A549 (cell line): ENCODE results near the gene MMP15.

ENCODE experiments used
- CEBPB ChIP-seq, 2 experiments: fragments of >200 bp in 1 of 2; sonication (Bioruptor Twin) in 1 of 2; formaldehyde crosslinking in 1 of 2; IDR thresholded peaks; 2 replicates each; pipeline ENCODE4 v1.6.1; 2012 to 2016
- HOXB5 ChIP-seq: fragments of 250-450 bp; sonication (Bioruptor Pico); IDR thresholded peaks from 2 replicates; pipeline ENCODE4 v1.5.0; 2020; ENCODE audit warnings: mild to moderate bottlenecking, moderate library complexity
- MAFK ChIP-seq: fragments of 450-650 bp; IDR thresholded peaks from 2 replicates; pipeline ENCODE4 v1.6.1; 2014; ENCODE audit not compliant: partially characterized antibody
- NR3C1 ChIP-seq: fragments of >200 bp; sonication (Bioruptor Twin); formaldehyde crosslinking; IDR thresholded peaks from 3 replicates; pipeline ENCODE4 v1.6.1; 2017
- POLR2A ChIP-seq: IDR thresholded peaks from 2 replicates; pipeline ENCODE4 v1.6.1; 2012; ENCODE audit warnings: mild to moderate bottlenecking, low read length
- RAD21 ChIP-seq, 2 experiments: fragments of >200 bp in 1 of 2; sonication (Bioruptor Twin) in 1 of 2; formaldehyde crosslinking in 1 of 2; IDR thresholded peaks in 1 of 2; conservative IDR thresholded peaks in 1 of 2; 2 replicates in 1 of 2; 3 replicates in 1 of 2; pipeline ENCODE4 v1.6.1; 2012 to 2018; ENCODE audit warnings: inconsistent platforms in 1 of 2
- RCOR1 ChIP-seq: fragments of 150-350 bp; IDR thresholded peaks from 2 replicates; pipeline ENCODE4 v1.6.1; 2014; ENCODE audit warnings: antibody characterized with exemption, low read length, low read depth
- RFX5 ChIP-seq: fragments of 450-650 bp; IDR thresholded peaks from 2 replicates; pipeline ENCODE4 v1.7.1; 2014; ENCODE audit warnings: antibody characterized with exemption, mild to moderate bottlenecking, moderate library complexity
- SREBF2 ChIP-seq: fragments of 450-650 bp; IDR thresholded peaks from 2 replicates; pipeline ENCODE4 v1.6.1; 2014; ENCODE audit warnings: mild to moderate bottlenecking, moderate library complexity
- ZFP36 ChIP-seq: fragments of 450-650 bp; IDR thresholded peaks from 2 replicates; pipeline ENCODE4 v1.6.1; 2014; ENCODE audit warnings: borderline replicate concordance; ENCODE audit not compliant: partially characterized antibody
- TF ChIP-seq, protein P1 (sequence below): IDR thresholded peaks from 2 replicates; pipeline ENCODE4 v1.6.1; 2012
- TF ChIP-seq, protein P2 (sequence below): fragments of >200 bp; sonication (Bioruptor Twin); formaldehyde crosslinking; IDR thresholded peaks from 3 replicates; pipeline ENCODE4 v1.5.1; 2016
- TF ChIP-seq, protein P3 (sequence below): fragments of 450-650 bp; IDR thresholded peaks from 2 replicates; pipeline ENCODE4 v1.6.1; 2014; ENCODE audit warnings: antibody characterized with exemption

DNA sequence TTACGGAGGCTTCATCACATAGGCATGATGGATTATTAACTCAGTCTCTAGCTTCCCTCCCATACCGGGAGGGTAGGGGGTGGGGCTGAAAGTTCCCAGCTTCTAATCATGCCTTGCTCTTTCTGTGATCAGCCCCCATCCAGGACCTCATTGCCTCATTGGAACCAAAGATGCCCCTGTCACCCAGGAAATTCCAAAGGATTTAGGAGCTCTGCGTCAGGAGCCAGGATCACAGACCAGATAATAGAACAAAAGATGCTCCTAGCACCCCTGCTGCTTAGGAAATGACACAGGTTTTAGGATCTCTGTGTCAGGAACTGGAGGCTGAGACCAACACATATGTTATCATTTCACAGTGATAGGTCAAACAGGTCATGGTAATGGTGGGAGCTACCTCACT, 14.7 kb upstream of the MMP15 start:
- TF ChIP-seq, protein P1, sequence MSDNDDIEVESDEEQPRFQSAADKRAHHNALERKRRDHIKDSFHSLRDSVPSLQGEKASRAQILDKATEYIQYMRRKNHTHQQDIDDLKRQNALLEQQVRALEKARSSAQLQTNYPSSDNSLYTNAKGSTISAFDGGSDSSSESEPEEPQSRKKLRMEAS: no peak
- no peak for TF ChIP-seq POLR2A
- no peak for TF ChIP-seq NR3C1
- TF ChIP-seq, protein P2, sequence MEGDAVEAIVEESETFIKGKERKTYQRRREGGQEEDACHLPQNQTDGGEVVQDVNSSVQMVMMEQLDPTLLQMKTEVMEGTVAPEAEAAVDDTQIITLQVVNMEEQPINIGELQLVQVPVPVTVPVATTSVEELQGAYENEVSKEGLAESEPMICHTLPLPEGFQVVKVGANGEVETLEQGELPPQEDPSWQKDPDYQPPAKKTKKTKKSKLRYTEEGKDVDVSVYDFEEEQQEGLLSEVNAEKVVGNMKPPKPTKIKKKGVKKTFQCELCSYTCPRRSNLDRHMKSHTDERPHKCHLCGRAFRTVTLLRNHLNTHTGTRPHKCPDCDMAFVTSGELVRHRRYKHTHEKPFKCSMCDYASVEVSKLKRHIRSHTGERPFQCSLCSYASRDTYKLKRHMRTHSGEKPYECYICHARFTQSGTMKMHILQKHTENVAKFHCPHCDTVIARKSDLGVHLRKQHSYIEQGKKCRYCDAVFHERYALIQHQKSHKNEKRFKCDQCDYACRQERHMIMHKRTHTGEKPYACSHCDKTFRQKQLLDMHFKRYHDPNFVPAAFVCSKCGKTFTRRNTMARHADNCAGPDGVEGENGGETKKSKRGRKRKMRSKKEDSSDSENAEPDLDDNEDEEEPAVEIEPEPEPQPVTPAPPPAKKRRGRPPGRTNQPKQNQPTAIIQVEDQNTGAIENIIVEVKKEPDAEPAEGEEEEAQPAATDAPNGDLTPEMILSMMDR: no peak
- no peak for TF ChIP-seq RCOR1
- TF ChIP-seq SREBF2: no peak
- no peak for TF ChIP-seq RAD21 (conservative IDR thresholded peaks at IDR 0.05 in 1 of 2, IDR thresholded peaks at IDR 0.05 in 1 of 2)
- no peak for TF ChIP-seq CEBPB (IDR thresholded peaks at IDR 0.05)
- TF ChIP-seq MAFK: no peak
- TF ChIP-seq, protein P3, sequence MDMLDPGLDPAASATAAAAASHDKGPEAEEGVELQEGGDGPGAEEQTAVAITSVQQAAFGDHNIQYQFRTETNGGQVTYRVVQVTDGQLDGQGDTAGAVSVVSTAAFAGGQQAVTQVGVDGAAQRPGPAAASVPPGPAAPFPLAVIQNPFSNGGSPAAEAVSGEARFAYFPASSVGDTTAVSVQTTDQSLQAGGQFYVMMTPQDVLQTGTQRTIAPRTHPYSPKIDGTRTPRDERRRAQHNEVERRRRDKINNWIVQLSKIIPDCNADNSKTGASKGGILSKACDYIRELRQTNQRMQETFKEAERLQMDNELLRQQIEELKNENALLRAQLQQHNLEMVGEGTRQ: no peak
- no peak for TF ChIP-seq ZFP36
- TF ChIP-seq HOXB5 (CRISPR knock-in tag): no peak
- no peak for TF ChIP-seq RFX5
